Myocyte (in vitro differentiated cells): ENCODE measurements around the gene COL19A1. TPM values are rescaled to one million over a fixed set of nuclear protein-coding genes. Genes with fewer than 3 reads are reported as not detected.

ENCODE experiments used
- DNase-seq: peaks from one replicate; pipeline ENCODE4 v3.0.0-alpha.2; 2012; ENCODE audit warnings: low read depth
- total RNA-seq: library from RNA; depleted of rRNA; stranded (reverse); fragments of >200 nt; gene quantifications from 2 replicates; pipeline ENCODE4 v1.2.3, GENCODE V29; 2014

Gene COL19A1
- total RNA-seq, 1 donor from 2014 or later = 38.8 TPM

GRCh38 chr6:70119218-70119835 lies 253.0 kb downstream of the COL19A1 start:
- no peak for DNase-seq

- DNase-seq = no peak
Observed at GRCh38 chr6:70124443-70124842, 258.1 kb downstream of the COL19A1 start.

GRCh38 chr6:70124882-70125545 lies 258.7 kb downstream of the COL19A1 start:
- DNase-seq = peak; percentile 89

- no peak for DNase-seq
Observed at GRCh38 chr6:70125602-70126001, 259.2 kb downstream of the COL19A1 start.

GRCh38 chr6:70129341-70129740 lies 263.0 kb downstream of the COL19A1 start:
- no peak for DNase-seq

GRCh38 chr6:70130865-70131264 lies 264.5 kb downstream of the COL19A1 start:
- no peak for DNase-seq

- peak; percentile 92 for DNase-seq
Observed at GRCh38 chr6:70131528-70131927, 265.2 kb downstream of the COL19A1 start.

GRCh38 chr6:70133246-70133645 lies 266.9 kb downstream of the COL19A1 start:
- peak; percentile 85 for DNase-seq

- no peak for DNase-seq
Observed at GRCh38 chr6:70134542-70134941, 268.2 kb downstream of the COL19A1 start.

- no peak for DNase-seq
Observed at GRCh38 chr6:70135219-70136160, 269.1 kb downstream of the COL19A1 start.

- DNase-seq = peak; percentile 78
Observed at GRCh38 chr6:70136996-70137395, 270.6 kb downstream of the COL19A1 start.

GRCh38 chr6:70140496-70140895 lies 274.1 kb downstream of the COL19A1 start:
- DNase-seq = no peak

- no peak for DNase-seq
Observed at GRCh38 chr6:70142034-70142433, 275.7 kb downstream of the COL19A1 start.

- no peak for DNase-seq
Observed at GRCh38 chr6:70145178-70145577, 278.8 kb downstream of the COL19A1 start.

GRCh38 chr6:70149209-70149788 lies 282.9 kb downstream of the COL19A1 start:
- no peak for DNase-seq

- no peak for DNase-seq
Observed at GRCh38 chr6:70150521-70150920, 284.2 kb downstream of the COL19A1 start.

GRCh38 chr6:70151616-70152015 lies 285.3 kb downstream of the COL19A1 start:
- peak; percentile 93 for DNase-seq

- no peak for DNase-seq
Observed at GRCh38 chr6:70152786-70153185, 286.4 kb downstream of the COL19A1 start.

GRCh38 chr6:70157086-70157485 lies 290.7 kb downstream of the COL19A1 start:
- no peak for DNase-seq

- no peak for DNase-seq
Observed at GRCh38 chr6:70160276-70160675, 293.9 kb downstream of the COL19A1 start.

GRCh38 chr6:70162972-70163371 lies 296.6 kb downstream of the COL19A1 start:
- no peak for DNase-seq

GRCh38 chr6:70163795-70164194 lies 297.4 kb downstream of the COL19A1 start:
- peak; percentile 27 for DNase-seq
